KBM-7 (cell line): ENCODE data around the gene PARN.
"Not testable (repeated sequence)": the region's sequence is repeated elsewhere in the genome, so short reads cannot be mapped to it uniquely, and the experiment has no call there.

Experiments
- DNase-seq: peaks from one replicate; pipeline ENCODE4 v3.0.0-alpha.2; 2015
- in situ Hi-C: fragments of 300-500 bp; cut with MboI; formaldehyde crosslinking; loops from 2 replicates; pipeline ENCODE4 v1.14.3; 2020; ENCODE audit warnings: low sequenced_read_pairs, low pct_unique_long_range_greater_than_20kb, mixed read lengths

Gene PARN

DNA sequence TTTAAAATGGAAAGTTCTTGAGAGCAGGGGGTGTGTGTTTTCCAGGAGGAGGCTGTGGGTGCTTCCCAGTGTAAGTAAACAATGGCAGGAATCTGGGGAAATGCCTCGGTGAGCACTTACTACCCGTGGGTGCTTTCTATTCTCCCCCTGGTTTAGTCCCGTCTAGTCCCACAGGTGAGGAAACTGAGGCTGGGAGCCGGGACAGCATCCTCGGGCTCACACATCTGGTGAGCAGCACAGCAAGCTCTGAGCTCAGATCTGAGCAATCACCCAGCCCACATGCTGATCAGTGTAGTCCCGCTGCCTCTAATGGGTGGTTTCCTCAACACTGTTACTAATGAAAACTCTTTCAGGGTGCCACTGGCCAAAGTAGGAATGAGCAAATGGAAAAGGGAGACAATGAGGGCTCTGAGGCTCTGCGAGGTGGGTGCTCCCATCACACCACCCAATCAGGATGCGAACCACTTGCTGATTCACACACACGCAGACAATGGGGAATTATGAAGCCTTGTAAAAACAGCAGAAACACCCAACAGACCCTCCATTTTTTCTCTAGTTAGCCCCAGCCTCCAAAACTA lies 202.6 kb downstream of the PARN start:
- in situ Hi-C loops: no loop called here
- no peak for DNase-seq

DNA sequence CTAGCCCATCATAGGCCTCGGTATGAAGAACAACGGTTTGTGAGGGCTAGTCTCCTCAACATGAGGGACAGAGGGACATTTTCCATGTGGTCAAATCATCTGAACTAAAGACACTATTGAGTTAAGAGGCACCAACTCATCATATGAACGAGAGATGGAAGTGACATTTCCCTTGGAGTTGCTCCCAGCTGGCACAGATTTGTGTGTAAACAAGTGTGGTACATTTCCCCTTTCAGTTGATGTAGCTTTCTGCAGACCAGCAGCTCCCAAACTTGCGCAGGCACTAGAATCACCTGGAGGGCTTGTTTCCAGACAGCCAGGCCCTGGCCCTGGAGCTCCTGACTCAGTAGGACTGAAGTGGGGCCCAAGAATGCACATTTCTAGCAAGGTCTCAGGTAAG lies 205.5 kb downstream of the PARN start:
- DNase-seq: no peak
- in situ Hi-C loops: no loop called here

DNA sequence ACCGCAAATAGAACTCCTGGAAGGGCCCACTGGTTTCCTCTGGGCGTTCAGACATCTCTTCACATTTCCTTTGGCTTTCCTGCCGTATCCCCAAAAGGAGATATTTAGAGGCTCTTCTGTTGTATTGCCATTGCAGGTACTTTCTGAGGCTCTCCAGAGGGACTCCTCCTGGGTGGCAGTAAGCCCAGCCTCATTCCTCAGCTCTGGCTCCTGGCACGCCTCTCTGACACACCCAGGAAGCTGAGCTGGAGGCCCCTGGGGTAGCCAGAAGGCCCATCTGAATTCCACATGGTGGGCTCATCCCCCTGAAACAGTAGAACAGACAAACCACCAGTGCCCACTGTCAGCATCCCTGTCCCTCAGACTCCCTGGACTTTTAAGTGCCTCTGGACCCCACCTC lies 206.7 kb downstream of the PARN start:
- DNase-seq: no peak
- in situ Hi-C loops: no loop called here

DNA sequence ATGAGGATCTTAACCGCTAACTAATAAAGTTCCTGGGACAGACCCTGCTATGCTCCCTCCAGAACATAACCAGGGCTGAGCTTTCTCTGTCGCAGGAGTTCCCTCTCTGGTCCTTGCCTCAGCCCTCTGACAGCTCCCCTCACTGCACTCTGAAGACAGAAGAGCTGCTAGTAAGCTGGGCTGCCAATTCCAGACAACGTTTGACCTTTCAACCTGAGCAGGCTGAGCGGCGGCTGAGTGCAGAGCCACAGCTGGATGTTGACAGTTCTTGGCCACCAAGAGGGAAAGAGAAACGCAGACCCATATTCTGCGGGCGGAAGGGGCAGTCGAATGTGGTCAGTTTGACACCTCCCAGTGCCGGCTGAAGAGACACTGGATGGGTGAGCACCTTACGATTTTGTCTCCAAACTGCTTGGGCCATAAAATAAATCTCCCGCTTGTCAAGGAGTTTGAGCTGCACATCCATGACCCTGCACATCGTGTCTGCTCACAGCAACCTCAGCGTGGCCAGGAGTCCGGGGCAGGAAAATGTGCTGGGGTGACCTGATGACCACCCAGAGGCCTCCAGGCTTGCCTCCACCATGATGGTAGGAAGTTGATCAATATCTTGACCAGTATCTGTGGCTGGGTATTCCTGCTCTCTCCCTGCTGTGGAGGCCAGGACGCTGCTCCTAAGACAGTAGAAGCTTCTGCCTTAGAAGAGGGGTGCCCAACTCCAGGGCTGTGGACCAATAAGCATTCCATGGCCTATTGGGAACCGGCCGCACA lies 209.2 kb downstream of the PARN start:
- in situ Hi-C loops: no loop called here
- DNase-seq: no peak

DNA sequence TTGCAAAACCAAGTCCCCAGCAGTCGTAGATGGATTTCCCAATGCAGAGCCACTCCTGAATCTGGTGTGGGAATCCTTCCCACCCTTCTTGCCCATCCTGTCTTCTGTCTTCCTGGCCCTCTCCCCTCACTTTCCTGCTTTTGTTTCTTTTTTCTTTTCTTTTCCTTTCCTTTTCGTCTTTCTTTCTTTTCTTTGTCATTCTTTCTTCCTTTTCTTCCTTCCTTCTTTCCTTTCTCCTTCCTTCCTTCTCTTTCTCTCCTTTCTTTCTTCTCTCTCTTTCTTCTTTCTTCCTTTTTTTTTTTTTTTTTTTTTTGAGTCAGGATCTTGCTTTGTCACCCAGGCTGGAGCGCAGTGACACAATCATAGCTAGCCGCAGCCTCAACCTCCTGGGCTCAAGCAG lies 209.8 kb downstream of the PARN start:
- DNase-seq, in situ Hi-C loops: not testable (repeated sequence)

DNA sequence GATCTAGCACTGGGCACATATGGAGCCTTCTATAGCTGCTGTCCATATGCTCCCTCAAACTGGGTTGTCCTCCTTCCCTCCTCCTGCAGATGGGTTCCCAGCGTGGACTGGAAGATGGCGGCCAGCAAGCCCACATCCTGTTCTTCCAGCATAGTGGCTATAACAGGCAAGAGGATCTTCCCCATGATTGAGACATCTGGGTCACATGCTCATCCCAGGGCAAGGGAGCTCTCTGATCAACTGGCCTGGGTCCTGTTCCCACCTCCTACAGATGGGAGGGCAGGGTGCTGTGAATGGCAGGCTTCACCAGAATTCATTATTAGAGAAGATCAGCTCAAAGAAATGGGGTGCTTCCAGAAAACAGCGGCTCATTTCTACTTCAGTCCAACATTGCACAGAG lies 210.2 kb downstream of the PARN start:
- in situ Hi-C loops: no loop called here

DNA sequence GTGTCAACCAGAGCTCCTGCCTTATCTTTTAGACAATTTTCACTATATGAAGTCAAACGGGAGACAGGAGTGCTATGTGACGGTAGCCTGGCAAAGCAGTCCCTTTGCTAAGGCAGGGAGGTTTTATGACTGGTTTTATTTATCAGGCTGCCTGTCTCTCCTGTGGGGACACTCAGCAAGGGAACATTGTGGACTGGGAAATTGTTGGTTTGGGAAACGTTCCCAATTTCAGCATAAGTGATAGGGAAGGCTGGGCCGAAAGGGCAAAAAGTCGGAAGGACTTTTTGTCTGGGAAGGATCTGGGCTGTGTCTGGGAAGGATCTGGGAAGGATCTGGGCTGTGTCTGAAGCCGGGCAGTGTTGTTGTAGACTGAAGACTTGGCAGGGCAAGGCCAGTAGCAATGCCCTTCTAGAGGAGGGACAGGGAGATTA lies 211.2 kb downstream of the PARN start:
- in situ Hi-C loops: no loop called here

More for the DNA sequence above, 210.2 kb downstream of the PARN start:
- DNase-seq: no peak

DNA sequence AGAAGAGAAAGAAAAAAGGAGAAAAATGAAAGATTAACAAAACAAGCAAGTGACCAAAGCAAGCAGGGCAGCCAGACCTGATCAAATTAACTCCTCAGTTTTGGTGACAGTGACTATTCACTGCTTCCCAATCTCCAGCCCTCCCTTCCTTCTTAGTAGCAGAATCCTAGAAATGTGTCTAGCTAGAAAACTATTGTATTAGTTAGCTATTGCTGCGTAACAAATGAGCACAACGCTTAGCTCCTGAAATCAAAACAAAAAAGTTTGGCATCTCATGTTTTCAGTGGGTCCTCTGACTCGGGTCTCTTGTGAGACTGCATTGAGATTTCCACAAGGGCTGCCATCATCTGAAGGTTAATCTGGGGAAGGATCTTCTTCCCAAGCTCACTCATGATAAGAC lies 213.9 kb downstream of the PARN start:
- in situ Hi-C loops: no loop called here
- no peak for DNase-seq

More for the DNA sequence above, 211.2 kb downstream of the PARN start:
- no peak for DNase-seq

DNA sequence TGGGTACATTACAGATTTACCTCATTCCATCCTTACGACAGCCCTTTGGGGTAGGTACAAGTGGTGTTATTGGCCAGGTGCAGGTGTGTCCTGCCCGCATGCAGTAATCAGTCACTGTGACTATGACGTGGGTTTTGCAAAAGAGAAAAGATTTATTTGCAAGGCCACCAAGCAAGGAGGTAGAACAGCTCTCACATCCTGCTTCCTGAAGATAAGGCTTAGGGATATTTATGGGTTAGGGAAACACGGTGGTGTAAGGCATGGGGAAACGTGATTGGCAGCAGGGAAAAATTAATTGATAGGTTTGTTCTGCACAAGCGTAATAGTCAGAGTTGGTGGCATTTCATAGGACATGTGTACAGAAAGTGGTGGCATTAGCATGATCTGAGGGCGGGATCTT lies 214.8 kb downstream of the PARN start:
- DNase-seq: no peak
- in situ Hi-C loops: no loop called here

DNA sequence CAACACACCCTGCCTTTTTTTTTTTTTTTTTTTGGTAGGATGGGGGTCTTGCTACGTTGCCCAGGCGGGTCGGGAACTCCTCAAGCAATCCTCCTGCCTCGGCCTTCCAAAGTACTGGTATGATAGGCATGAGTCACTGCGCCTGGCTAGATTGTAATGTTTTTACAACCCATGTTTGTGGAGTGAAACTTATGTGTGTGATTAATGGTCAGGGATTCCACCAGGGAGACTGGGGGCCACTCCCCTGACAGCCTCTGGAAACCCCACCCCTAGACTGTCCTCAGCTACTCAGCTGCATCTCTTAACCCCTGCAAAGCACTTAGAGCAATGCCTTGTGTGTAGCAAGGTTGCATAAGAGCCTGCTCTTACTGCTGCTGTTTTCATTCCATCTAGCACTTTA lies 220.5 kb downstream of the PARN start:
- in situ Hi-C loops: no loop called here
- DNase-seq: no peak

DNA sequence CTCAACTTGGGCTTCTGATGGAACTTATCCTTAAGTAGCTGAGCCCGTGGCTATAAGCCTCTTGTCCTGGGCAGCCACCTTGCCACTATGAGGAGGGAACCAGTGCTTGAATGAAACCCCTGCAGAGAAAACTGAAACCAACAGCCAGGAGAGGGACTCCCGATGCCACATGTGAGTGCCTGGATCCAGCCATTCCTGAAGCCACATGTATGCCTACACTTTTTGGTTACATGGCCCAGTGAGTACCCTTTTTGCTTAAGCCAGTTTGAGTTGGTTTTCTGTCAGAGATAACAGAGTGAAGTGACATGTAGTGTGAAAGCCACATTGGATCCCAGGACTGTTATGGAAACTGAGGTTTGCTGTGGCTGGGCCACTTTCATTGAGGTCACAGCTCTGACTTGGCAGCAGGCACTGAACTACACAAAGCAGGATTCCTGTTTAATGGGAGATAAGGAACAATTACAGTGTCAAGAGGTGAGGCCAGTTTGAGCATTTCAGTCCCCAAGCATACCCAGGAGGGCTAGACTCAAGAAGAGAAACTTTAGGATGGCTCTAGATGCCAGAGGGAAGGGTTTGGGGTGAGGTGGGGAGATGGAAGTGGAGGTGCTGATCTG lies 222.2 kb downstream of the PARN start:
- DNase-seq: no peak
- in situ Hi-C loops: no loop called here

DNA sequence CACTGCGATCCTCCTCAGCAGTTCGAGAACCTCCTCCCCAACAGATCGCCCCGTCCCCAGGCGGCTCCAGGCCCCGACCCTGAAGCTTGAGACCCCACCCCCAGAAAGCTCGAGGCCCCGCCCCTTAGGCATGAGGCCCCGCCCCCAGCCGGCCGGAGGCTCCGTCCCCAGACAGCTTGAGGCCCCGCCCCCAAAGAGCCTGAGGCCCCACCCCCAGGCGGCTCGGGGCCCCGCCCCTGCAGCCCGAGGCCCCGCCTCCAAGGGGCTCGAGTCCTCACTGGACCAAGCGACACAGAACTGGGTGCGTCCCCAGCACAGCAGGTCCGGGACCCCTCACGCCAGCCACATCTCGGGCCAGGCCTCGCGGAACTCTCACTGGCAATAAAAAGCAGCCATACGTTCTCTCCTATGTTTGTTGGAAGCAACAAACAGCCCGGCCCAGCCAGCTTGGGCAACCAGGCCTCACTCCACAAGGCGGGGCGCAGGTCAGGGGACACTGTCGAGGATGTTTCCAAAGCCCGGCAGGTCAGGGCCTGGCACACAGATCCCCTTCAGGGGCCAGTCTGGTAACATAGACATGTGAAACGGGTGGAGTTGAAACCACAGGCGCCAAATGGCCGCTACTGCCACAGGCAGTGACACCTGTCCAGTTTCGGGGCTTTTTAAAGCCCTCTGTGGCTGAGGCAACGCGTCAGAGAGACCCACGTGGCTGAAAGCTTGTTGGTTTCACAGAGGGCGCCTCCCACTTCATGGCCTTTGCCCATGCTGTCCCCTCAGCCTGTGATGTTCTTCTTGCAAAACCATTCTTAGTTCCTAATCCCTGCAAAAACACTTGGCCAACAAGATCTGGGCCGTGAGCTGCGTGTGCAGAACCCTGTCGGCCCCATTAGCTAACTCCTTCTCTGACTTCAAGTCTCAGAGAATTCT lies 224.2 kb downstream of the PARN start:
- DNase-seq: no peak
- in situ Hi-C loops: no loop called here

DNA sequence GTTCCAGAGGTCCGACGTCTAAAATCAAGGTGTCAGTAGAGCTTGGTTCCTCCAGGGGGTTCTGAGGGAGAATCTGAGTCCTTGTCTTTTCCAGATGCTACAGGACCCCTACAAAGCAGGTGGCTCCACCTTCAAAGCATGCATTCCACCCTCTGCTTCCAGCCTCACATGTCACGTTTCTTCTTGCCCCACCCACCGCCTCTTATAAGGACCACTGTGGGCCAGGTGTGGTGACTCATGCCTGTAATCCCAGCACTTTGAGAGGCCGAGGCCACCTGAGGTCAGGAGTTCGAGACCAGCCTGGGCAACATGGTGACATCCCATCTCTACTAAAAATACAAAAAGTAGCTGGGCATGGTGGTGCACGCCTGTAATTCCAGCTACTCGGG lies 227.1 kb downstream of the PARN start:
- DNase-seq, in situ Hi-C loops: not testable (repeated sequence)

DNA sequence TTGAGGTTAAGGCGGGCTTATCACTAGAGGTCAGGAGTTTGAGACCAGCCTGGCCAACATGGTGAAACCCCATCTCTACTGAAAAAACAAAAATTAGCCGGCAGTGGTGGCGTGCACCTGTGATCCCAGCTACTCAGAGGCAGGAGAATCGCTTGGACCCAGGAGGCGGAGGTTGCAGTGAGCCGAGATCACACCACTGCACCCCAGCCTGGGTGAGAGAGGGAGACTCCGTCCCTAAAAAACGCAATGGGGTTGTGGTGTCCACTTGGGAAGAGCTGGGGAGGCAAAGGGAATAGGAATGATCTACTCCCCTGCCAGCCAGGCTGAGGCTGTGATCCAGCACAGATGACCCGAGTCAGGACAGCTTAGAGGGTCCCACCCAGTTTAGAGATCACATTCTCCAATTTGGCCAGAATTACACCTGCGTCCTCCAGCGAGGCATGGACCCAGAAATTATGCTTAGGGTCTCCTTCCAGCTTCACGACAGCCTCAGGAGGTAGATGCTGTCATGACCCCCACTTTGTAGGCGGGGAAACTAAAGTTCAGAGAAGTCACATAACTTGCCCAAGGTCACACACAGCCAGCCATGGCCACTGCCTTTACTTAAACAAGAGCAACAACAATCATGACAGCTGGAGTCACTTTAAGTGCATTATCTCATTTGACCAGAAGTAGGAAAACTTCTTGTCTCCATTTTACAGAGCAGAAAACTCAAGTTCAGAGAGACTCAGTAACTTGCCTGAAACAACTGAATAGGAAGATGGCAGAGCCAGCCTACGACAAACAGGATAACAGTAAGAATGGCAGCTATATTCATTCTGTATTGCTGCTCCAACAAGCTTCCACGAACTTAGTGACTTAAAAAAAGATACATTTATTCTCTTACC lies 227.7 kb downstream of the PARN start:
- in situ Hi-C loops: not testable (repeated sequence)

DNA sequence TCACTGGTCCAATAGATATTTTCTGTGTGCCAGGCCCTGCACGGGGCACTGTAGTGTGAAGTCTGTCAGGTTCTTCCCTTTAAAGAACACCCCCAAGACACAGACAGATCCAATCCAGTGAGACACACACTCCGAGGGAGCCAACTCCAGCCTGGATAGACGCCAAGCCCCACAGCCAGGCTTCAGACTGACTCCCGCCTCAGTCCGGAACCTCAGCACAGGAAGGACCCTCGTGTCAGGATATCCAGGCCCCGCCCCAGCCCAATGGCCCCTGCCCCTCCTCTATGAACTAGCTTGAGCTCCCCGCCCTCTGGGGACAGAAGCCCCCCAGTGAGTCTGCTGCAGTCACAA lies 228.4 kb downstream of the PARN start:
- DNase-seq, in situ Hi-C loops: not testable (repeated sequence)

More for the DNA sequence above, 227.7 kb downstream of the PARN start:
- not testable (repeated sequence) for DNase-seq

DNA sequence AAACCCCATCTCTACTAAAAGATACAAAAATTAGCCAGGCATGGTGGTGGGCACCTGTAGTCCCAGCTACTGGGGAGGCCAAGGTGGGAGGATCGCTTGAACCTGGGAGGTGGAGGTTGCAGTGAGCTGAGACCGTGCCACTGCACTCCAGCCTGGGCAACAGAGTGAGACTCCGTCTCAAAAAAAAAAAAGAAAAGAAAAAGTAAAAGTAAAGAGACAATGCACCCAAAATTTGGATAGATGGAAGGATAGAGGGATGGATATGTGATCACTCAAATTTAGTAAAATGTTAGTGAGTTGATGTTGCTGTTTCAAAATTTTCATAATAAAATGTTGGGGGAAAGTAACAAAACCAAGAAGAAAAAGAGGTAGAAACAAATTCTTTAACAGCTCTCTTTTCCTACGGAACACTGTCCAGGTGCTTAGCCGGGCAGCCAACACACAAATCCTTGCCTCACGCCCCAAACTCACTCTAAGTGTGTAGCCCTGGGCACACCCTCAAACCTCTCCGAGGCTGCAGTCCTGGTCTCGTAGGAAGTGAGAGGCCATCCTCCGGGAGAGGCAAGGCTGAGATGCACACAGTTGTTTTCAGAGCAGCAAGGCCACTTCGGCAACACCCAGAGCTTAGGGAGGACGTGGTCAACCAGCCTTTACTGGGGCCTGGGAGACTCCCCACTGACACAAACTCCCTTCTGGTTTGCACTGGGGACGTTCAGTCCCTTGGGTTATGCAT lies 228.9 kb downstream of the PARN start:
- in situ Hi-C loops, DNase-seq: not testable (repeated sequence)

DNA sequence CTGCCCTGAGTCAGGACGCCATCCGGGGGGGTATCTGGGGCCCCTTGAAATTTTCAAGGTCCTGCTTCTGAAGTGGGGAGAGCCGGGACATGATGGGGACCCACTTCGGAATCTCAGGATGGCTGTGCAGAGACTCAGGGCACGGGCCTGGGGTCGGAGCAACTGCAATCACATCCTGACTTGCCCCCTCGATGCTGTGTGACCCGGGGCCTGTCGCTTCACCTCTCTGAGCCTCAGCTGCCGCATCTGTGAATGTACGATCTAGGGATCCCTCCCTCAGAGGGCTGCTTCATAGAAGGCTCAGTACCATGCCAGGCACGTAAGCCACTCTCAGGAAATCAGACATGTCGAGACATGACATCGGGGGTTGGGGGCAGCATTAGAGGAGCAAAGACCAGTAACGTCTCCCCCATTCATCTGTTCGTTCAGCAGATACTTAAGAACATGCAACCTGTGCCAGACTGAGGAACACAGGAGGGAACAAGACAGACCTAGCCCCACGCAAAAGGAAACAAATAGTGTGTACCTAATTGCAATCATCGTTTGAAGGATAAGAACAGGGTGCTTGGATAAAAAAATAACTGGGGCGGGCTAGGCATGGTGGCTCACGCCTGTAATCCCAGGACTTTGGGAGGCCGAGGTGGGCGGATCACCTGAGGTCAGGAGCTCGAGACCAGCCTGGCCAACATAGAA lies 229.6 kb downstream of the PARN start:
- no peak for DNase-seq
- in situ Hi-C loops: no loop called here
